IPS-20b (cell line): ENCODE measurements around the gene P2RX4.
"Not testable (repeated sequence)": the region's sequence is repeated elsewhere in the genome, so short reads cannot be mapped to it uniquely, and the experiment has no call there.

Experiments used
- H3K27ac ChIP-seq: one replicate; pipeline ENCODE4 v1.5.1; 2013; ENCODE audit warnings: low read length
- H3K27me3 ChIP-seq: 2 replicates; pipeline ENCODE4 v1.6.1; 2013; ENCODE audit warnings: mild to moderate bottlenecking, low read length, inconsistent platforms; ENCODE audit not compliant: insufficient read depth
- H3K36me3 ChIP-seq: 2 replicates; pipeline ENCODE4 v1.6.1; 2013; ENCODE audit warnings: low read depth, mild to moderate bottlenecking, inconsistent platforms, low read length, moderate library complexity; ENCODE audit not compliant: insufficient read depth
- H3K4me1 ChIP-seq: 2 replicates; pipeline ENCODE4 v1.6.1; 2013; ENCODE audit warnings: mild to moderate bottlenecking, control low read depth, inconsistent platforms, low read length, moderate library complexity; ENCODE audit not compliant: insufficient read depth
- H3K4me3 ChIP-seq: 2 replicates; pipeline ENCODE4 v1.5.1; 2013; ENCODE audit warnings: mild to moderate bottlenecking, low read length, inconsistent platforms
- H3K9ac ChIP-seq: 2 replicates; pipeline ENCODE4 v1.6.1; 2013; ENCODE audit warnings: low read depth, mild to moderate bottlenecking, inconsistent platforms, low read length, moderate library complexity
- H3K9me3 ChIP-seq: 2 replicates; pipeline ENCODE4 v1.6.1; 2013; ENCODE audit warnings: mild to moderate bottlenecking, low read depth, low read length, inconsistent platforms; ENCODE audit not compliant: insufficient read depth

The P2RX4 gene

GRCh38 chr12:121190523-121191031 lies 19.4 kb upstream of the P2RX4 start:
- no peaks in the 10 kb centered on the region for H3K4me1 ChIP-seq
- no peak overlapping the region for H3K27ac ChIP-seq
- no peak overlapping the region for H3K9ac ChIP-seq
- H3K4me3 ChIP-seq, result no peak overlapping the region
- H3K9me3 ChIP-seq, result no peaks in the 10 kb centered on the region
- no peaks in the 10 kb centered on the region for H3K36me3 ChIP-seq
- H3K27me3 ChIP-seq, result no peaks in the 10 kb centered on the region

- Histone ChIP-seq H3K9me3 (no peaks in the 10 kb centered on the region), H3K4me3 (no peak overlapping the region), H3K36me3 (no peaks in the 10 kb centered on the region), H3K27me3 (no peaks in the 10 kb centered on the region), H3K9ac (no peak overlapping the region), H3K27ac (no peak overlapping the region), H3K4me1 (no peaks in the 10 kb centered on the region)
These were observed 18.8 kb upstream of the P2RX4 start for GRCh38 chr12:121191151-121191550.

- H3K4me3 ChIP-seq, result no peak overlapping the region
These were observed 13.0 kb upstream of the P2RX4 start for GRCh38 chr12:121196902-121197301.

GRCh38 chr12:121198949-121199348 lies 11.0 kb upstream of the P2RX4 start:
- Histone ChIP-seq H3K27me3 (no peaks in the 10 kb centered on the region), H3K4me3 (no peak overlapping the region), H3K27ac (no peak overlapping the region), H3K9me3 (no peaks in the 10 kb centered on the region), H3K9ac (no peak overlapping the region), H3K36me3 (no peaks in the 10 kb centered on the region), H3K4me1 (no peaks in the 10 kb centered on the region)

More at GRCh38 chr12:121196902-121197301, 13.0 kb upstream of the P2RX4 start:
- no peaks in the 10 kb centered on the region for H3K27me3 ChIP-seq
- H3K4me1 ChIP-seq, result no peaks in the 10 kb centered on the region
- H3K36me3 ChIP-seq, result no peaks in the 10 kb centered on the region
- H3K9ac ChIP-seq, result no peak overlapping the region
- H3K9me3 ChIP-seq, result no peaks in the 10 kb centered on the region
- no peak overlapping the region for H3K27ac ChIP-seq

- not testable (repeated sequence) for H3K4me1 ChIP-seq
These were observed 8.8 kb upstream of the P2RX4 start for GRCh38 chr12:121201140-121201539.

GRCh38 chr12:121202407-121203355 lies 7.2 kb upstream of the P2RX4 start:
- H3K4me3 ChIP-seq, result no peak overlapping the region
- no peaks in the 10 kb centered on the region for H3K36me3 ChIP-seq
- no peak overlapping the region for H3K9ac ChIP-seq
- H3K27ac ChIP-seq, result no peak overlapping the region
- 0 out of 2 replicates have a peak, but pooled peaks cover under 1% of the 10 kb centered on the region for H3K27me3 ChIP-seq
- no peaks in the 10 kb centered on the region for H3K4me1 ChIP-seq
- H3K9me3 ChIP-seq, result no peaks in the 10 kb centered on the region

More at GRCh38 chr12:121201140-121201539, 8.8 kb upstream of the P2RX4 start:
- H3K36me3 ChIP-seq, H3K9me3 ChIP-seq, H3K4me3 ChIP-seq, H3K27ac ChIP-seq, H3K27me3 ChIP-seq, H3K9ac ChIP-seq: not testable (repeated sequence)

GRCh38 chr12:121203482-121203881 lies 6.4 kb upstream of the P2RX4 start:
- Histone ChIP-seq H3K9ac (no peak overlapping the region), H3K27ac (no peak overlapping the region), H3K27me3 (peaks cover 8% of the 10 kb centered on the region; the same call in 1 of the 2 replicates), H3K4me3 (no peak overlapping the region), H3K4me1 (no peaks in the 10 kb centered on the region), H3K9me3 (no peaks in the 10 kb centered on the region), H3K36me3 (no peaks in the 10 kb centered on the region)

GRCh38 chr12:121205491-121205890 lies 4.4 kb upstream of the P2RX4 start:
- no peaks in the 10 kb centered on the region for H3K9me3 ChIP-seq
- H3K4me1 ChIP-seq, result no peaks in the 10 kb centered on the region
- no peak overlapping the region for H3K4me3 ChIP-seq
- H3K9ac ChIP-seq, result no peak overlapping the region
- H3K36me3 ChIP-seq, result no peaks in the 10 kb centered on the region
- peaks cover 18% of the 10 kb centered on the region for H3K27me3 ChIP-seq
- no peak overlapping the region for H3K27ac ChIP-seq

- H3K4me3 ChIP-seq, H3K4me1 ChIP-seq, H3K27ac ChIP-seq, H3K9ac ChIP-seq, H3K36me3 ChIP-seq, H3K9me3 ChIP-seq: not testable (repeated sequence)
- H3K27me3 ChIP-seq, result peaks cover 18% of the 10 kb centered on the region
These were observed 1.4 kb upstream of the P2RX4 start for GRCh38 chr12:121208571-121208970.

GRCh38 chr12:121209221-121209620 lies 708 bp upstream of the P2RX4 start:
- H3K4me1 ChIP-seq, result no peaks in the 10 kb centered on the region
- H3K36me3 ChIP-seq, result no peaks in the 10 kb centered on the region
- no peak overlapping the region for H3K27ac ChIP-seq
- H3K9me3 ChIP-seq, result no peaks in the 10 kb centered on the region
- no peak overlapping the region; the same call in 1 of the 2 replicates for H3K4me3 ChIP-seq
- no peak overlapping the region for H3K9ac ChIP-seq
- peaks cover 18% of the 10 kb centered on the region for H3K27me3 ChIP-seq

- H3K9ac ChIP-seq, result no peak overlapping the region
- no peaks in the 10 kb centered on the region for H3K36me3 ChIP-seq
- peaks cover 16% of the 10 kb centered on the region for H3K27me3 ChIP-seq
- no peak overlapping the region for H3K27ac ChIP-seq
- no peaks in the 10 kb centered on the region for H3K4me1 ChIP-seq
- H3K4me3 ChIP-seq, result no peak overlapping the region
- H3K9me3 ChIP-seq, result no peaks in the 10 kb centered on the region
These were observed 2.9 kb downstream of the P2RX4 start for GRCh38 chr12:121212875-121213274.

GRCh38 chr12:121214166-121214777 lies 4.3 kb downstream of the P2RX4 start:
- Histone ChIP-seq H3K4me3 (no peak overlapping the region), H3K9me3 (no peaks in the 10 kb centered on the region), H3K36me3 (no peaks in the 10 kb centered on the region), H3K27me3 (peaks cover 3% of the 10 kb centered on the region), H3K27ac (no peak overlapping the region), H3K9ac (no peak overlapping the region), H3K4me1 (no peaks in the 10 kb centered on the region)
